HCT116 (cell line): ENCODE data around the gene ASB11. TPM values are rescaled to one million over a fixed set of nuclear protein-coding genes. Genes with fewer than 3 reads are reported as not detected.

Experiments used
- ATAC-seq: fragments of 200-7000 bp; cut with Tn5 transposase; 2 replicates; pipeline ENCODE4 v1.9.1; 2020; ENCODE audit warnings: mild to moderate bottlenecking, moderate library complexity
- BruUV-seq: library from RNA; stranded (reverse); fragments of 400-500 nt; replicated peaks from 2 replicates; lab custom pipeline; 2021; lab: Mats Ljungman, UMichigan
- CTCF ChIA-PET: fragments of 300-600 bp; sonication (Branson Sonifier 250); formaldehyde crosslinking; loops from one replicate; lab custom pipeline; 2021; ENCODE audit warnings: antibody characterized with exemption; lab: Charles Lee
- POLR2A ChIA-PET: fragments of 300-600, 350-600 bp; sonication (Branson Sonifier 250); formaldehyde crosslinking; loops from one replicate; lab custom pipeline; 2021; ENCODE audit warnings: antibody characterized with exemption; lab: Charles Lee
- RAD21 ChIA-PET, 2 experiments: fragments of 300-600 bp; sonication (Branson Sonifier 250); formaldehyde crosslinking; loops; one replicate each; lab custom pipeline; 2023; ENCODE audit warnings: low total read pairs in 2 of 2; ENCODE audit not compliant: uncharacterized antibody in 2 of 2, unreplicated experiment in 2 of 2, low non-redundant PET in 1 of 2; lab: Charles Lee
- DNase-seq: peaks from one replicate; pipeline ENCODE4 v3.0.0-alpha.2; 2010; ENCODE audit warnings: low read depth, low spot score
- H2AFZ ChIP-seq: fragments of 200-600 bp; shearing (Covaris generic), sonication (generic); 2 replicates; pipeline ENCODE4 v1.6.1; 2017; ENCODE audit warnings: low read depth, mixed run types, mixed read lengths, antibody characterized with exemption, low read length; ENCODE audit not compliant: poor library complexity, severe bottlenecking
- H3K27ac ChIP-seq: 2 replicates; pipeline ENCODE4 v1.5.1; 2012; ENCODE audit warnings: low read depth, low read length
- H3K27me3 ChIP-seq: fragments of 200-600 bp; sonication (generic); 2 replicates; pipeline ENCODE4 v1.6.1; 2016; ENCODE audit warnings: mixed run types, low read length, mixed read lengths; ENCODE audit not compliant: insufficient read depth
- H3K36me3 ChIP-seq, 2 experiments: fragments of 200-500 bp in 1 of 2; fragments of 200-600 bp in 1 of 2; sonication (Bioruptor generic) in 1 of 2; sonication (generic) in 1 of 2; 2 replicates each; pipeline versions ENCODE4 v1.5.1 to v1.6.1; 2014 to 2016; ENCODE audit warnings: low read length in 2 of 2, inconsistent platforms in 1 of 2, mixed read lengths in 1 of 2, mixed run types in 1 of 2; ENCODE audit not compliant: insufficient read depth in 2 of 2, control insufficient read depth in 1 of 2
- H3K4me1 ChIP-seq, 2 experiments: fragments of 200-600 bp in 1 of 2; sonication (generic) in 1 of 2; 2 replicates each; pipeline versions ENCODE4 v1.5.1 to v1.6.1; 2012 to 2017; ENCODE audit warnings: low read length in 2 of 2, inconsistent platforms in 1 of 2, mild to moderate bottlenecking in 1 of 2, mixed read lengths in 1 of 2, mixed run types in 1 of 2, moderate library complexity in 1 of 2; ENCODE audit not compliant: insufficient read depth in 2 of 2, control insufficient read depth in 1 of 2
- H3K4me2 ChIP-seq: fragments of 200-600 bp; sonication (generic); 2 replicates; pipeline ENCODE4 v1.6.1; 2017; ENCODE audit warnings: mixed run types, low read length, mixed read lengths
- H3K4me3 ChIP-seq, 2 experiments: fragments of 200-600 bp in 1 of 2; sonication (generic) in 1 of 2; replicated peaks in 1 of 2; 2 replicates each; pipeline ENCODE4 v1.5.1; 2011 to 2016; ENCODE audit warnings: low read length in 2 of 2, control low read depth in 1 of 2, low read depth in 1 of 2, mild to moderate bottlenecking in 1 of 2, mixed read lengths in 1 of 2, mixed run types in 1 of 2
- H3K79me2 ChIP-seq: fragments of 200-600 bp; sonication (generic); 2 replicates; pipeline ENCODE4 v1.6.1; 2017; ENCODE audit warnings: mild to moderate bottlenecking, mixed run types, low read length, moderate library complexity, mixed read lengths; ENCODE audit not compliant: insufficient read depth
- H3K9ac ChIP-seq: fragments of 200-600 bp; sonication (generic); 2 replicates; pipeline ENCODE4 v1.6.1; 2016; ENCODE audit warnings: low read length, mixed read lengths
- H3K9me2 ChIP-seq: fragments of 200-600 bp; sonication (generic), shearing (Covaris generic); 2 replicates; pipeline ENCODE4 v1.6.1; 2017; ENCODE audit warnings: mixed run types, mild to moderate bottlenecking, moderate library complexity; ENCODE audit not compliant: insufficient read depth
- H3K9me3 ChIP-seq, 2 experiments: fragments of 200-500 bp in 1 of 2; fragments of 200-600 bp in 1 of 2; sonication (Bioruptor generic) in 1 of 2; sonication (generic) in 1 of 2; 2 replicates each; pipeline ENCODE4 v1.6.1; 2014 to 2017; ENCODE audit warnings: low read length in 2 of 2, mixed read lengths in 2 of 2, inconsistent platforms in 1 of 2, low read depth in 1 of 2, mild to moderate bottlenecking in 1 of 2, mixed run types in 1 of 2, moderate library complexity in 1 of 2; ENCODE audit not compliant: control insufficient read depth in 1 of 2, insufficient read depth in 1 of 2
- H4K20me1 ChIP-seq: fragments of 200-600 bp; sonication (generic), shearing (Covaris generic); 2 replicates; pipeline ENCODE4 v1.6.1; 2017; ENCODE audit warnings: mixed run types, mild to moderate bottlenecking, moderate library complexity; ENCODE audit not compliant: insufficient read depth
- CTCF ChIP-seq, 3 experiments: fragments of 200-600 bp in 1 of 3; sonication (generic) in 1 of 3; IDR thresholded peaks in 2 of 3; conservative IDR thresholded peaks in 1 of 3; 2 replicates each; pipeline ENCODE4 v1.5.1; 2012 to 2017; ENCODE audit warnings: low read depth in 2 of 3, low read length in 2 of 3, antibody characterized with exemption in 1 of 3, borderline replicate concordance in 1 of 3, control low read depth in 1 of 3, mild to moderate bottlenecking in 1 of 3, mixed read lengths in 1 of 3, mixed run types in 1 of 3, moderate library complexity in 1 of 3; ENCODE audit not compliant: insufficient read depth in 1 of 3
- ELF1 ChIP-seq: IDR thresholded peaks from 2 replicates; pipeline ENCODE4 v1.6.1; 2012; ENCODE audit warnings: low read depth, borderline replicate concordance
- MAX ChIP-seq: IDR thresholded peaks from 2 replicates; pipeline ENCODE4 v1.6.1; 2012
- POLR2A ChIP-seq: IDR thresholded peaks from 2 replicates; pipeline ENCODE4 v1.7.0; 2011; ENCODE audit warnings: borderline replicate concordance; ENCODE audit not compliant: insufficient read depth, insufficient read length; ENCODE audit errors: extremely low read depth
- POLR2AphosphoS5 ChIP-seq: IDR thresholded peaks from 2 replicates; pipeline ENCODE4 v1.6.1; 2011; ENCODE audit warnings: mild to moderate bottlenecking, low read depth, low read length, moderate library complexity
- RAD21 ChIP-seq: IDR thresholded peaks from 2 replicates; pipeline ENCODE4 v1.6.1; 2012; ENCODE audit warnings: low read depth, mild to moderate bottlenecking
- REST ChIP-seq: IDR thresholded peaks from 2 replicates; pipeline ENCODE4 v1.6.1; 2012; ENCODE audit warnings: low read depth
- SIN3A ChIP-seq: IDR thresholded peaks from 2 replicates; pipeline ENCODE4 v1.6.1; 2012; ENCODE audit warnings: low read depth
- SP1 ChIP-seq: IDR thresholded peaks from 2 replicates; pipeline ENCODE4 v1.6.1; 2012; ENCODE audit warnings: low read depth
- YY1 ChIP-seq: IDR thresholded peaks from 2 replicates; pipeline ENCODE4 v1.6.1; 2011; ENCODE audit warnings: low read length, low read depth, moderate library complexity, mild to moderate bottlenecking; ENCODE audit not compliant: insufficient replicate concordance; ENCODE audit errors: extremely low read depth
- ZFX ChIP-seq: fragments of 450-650 bp; IDR thresholded peaks from 2 replicates; pipeline ENCODE4 v1.6.1; 2017
- ZNF274 ChIP-seq: fragments of 200-500 bp; sonication (Bioruptor generic); IDR thresholded peaks from 2 replicates; pipeline ENCODE4 v1.6.1; 2014; ENCODE audit warnings: mild to moderate bottlenecking, low read depth, low read length, inconsistent platforms
- intact Hi-C: fragments of 100-400 bp; cut with micrococcal nuclease; formaldehyde crosslinking; loops from 2 replicates; pipeline ENCODE4 v1.10.0; 2022
- total RNA-seq: library from RNA; stranded (reverse); gene quantifications from one replicate; pipeline ENCODE4 v1.2.1, GENCODE V29; 2021; ENCODE audit not compliant: unreplicated experiment

ASB11 gene
- total RNA-seq, 1 experiment from 2014 or later, result not detected

GRCh38 chrX:15335135-15336022 is 19.9 kb upstream of the ASB11 start, which contains the start of gene PIGA:
Gene PIGA, minus strand, starts transcription at chrX:15335523. Its CDS starts 3,593 bp downstream, at chrX:15331930.
- POLR2A ChIA-PET, result no interaction called here
- ATAC-seq (peak; percentile 98), DNase-seq (peak; percentile 89)
- peak within 1 kb of the TSS; percentile 76 to 81 for H3K4me3 ChIP-seq
- RAD21 ChIA-PET, result no interaction called here
- BruUV-seq, result TSS peak; percentile 80
- H3K9me3 ChIP-seq, result no peaks in the 10 kb centered on the region
- H3K9ac ChIP-seq, result peak within 1 kb of the TSS; percentile 77
- H3K4me2 ChIP-seq, result peak within 1 kb of the TSS; percentile 86
- H2AFZ ChIP-seq, result peak within 1 kb of the TSS; percentile 88
- no peaks in the 10 kb centered on the region for H3K9me2 ChIP-seq
- peaks cover 0 to 3% of the 10 kb centered on the region in 2 experiments; a peak in 1 of 4 replicates for H3K36me3 ChIP-seq
- intact Hi-C loops, result no loop called here
- TF ChIP-seq RAD21 (no peak), CTCF (IDR thresholded peaks at IDR 0.05 in 2 of 3, conservative IDR thresholded peaks at IDR 0.05 in 1 of 3; ENCODE audit: borderline replicate concordance in 1 of 3, insufficient read depth in 1 of 3, low read depth in 2 of 3, low read length in 2 of 3) (no peak), REST (no peak), SP1 (peak; percentile 75), ZNF274 (no peak), YY1 (peak; percentile 82), MAX (peak; percentile 29; the same call in 1 of the 2 replicates), POLR2A (no peak), ELF1 (peak; percentile 20; the same call in 1 of the 2 replicates), SIN3A (peak; percentile 74), POLR2AphosphoS5 (peak; percentile 77), ZFX (no peak)
- H3K79me2 ChIP-seq, result peaks cover 15% of the 10 kb centered on the region
- CTCF ChIA-PET, result no interaction called here
- H3K4me1 ChIP-seq, result peaks cover 0 to 11% of the 10 kb centered on the region in 2 experiments; a peak in 2 of 4 replicates
- no peaks in the 10 kb centered on the region for H4K20me1 ChIP-seq
- H3K27ac ChIP-seq, result no peak within 1 kb of the TSS; the same call in 1 of the 2 replicates
- H3K27me3 ChIP-seq, result no peaks in the 10 kb centered on the region
